ENCODE data around the gene PLEKHG2.
"Not testable (repeated sequence)": the region's sequence is repeated elsewhere in the genome, so short reads cannot be mapped to it uniquely, and the experiment has no call there.

Gene PLEKHG2

GRCh38 chr19:39372047-39372802 is 40.2 kb upstream of the PLEKHG2 start:
- Histone ChIP-seq H3K4me3 (ENCODE audit: insufficient read length, low read depth) (no peak overlapping the region), H3K9me3 (ENCODE audit: insufficient read depth, low read length) (no peaks in the 10 kb centered on the region), H3K4me1 (ENCODE audit: insufficient read depth, insufficient read length) (no peaks in the 10 kb centered on the region), H3K9ac (ENCODE audit: insufficient read length, low read depth) (no peak overlapping the region), H3K36me3 (ENCODE audit: insufficient read depth, insufficient read length, low read length) (peaks cover 85% of the 10 kb centered on the region), H3K27me3 (ENCODE audit: insufficient read depth, insufficient read length) (no peaks in the 10 kb centered on the region)
- no peak for DNase-seq (ENCODE audit: low read depth, low spot score)
- TF ChIP-seq SUZ12 (IDR thresholded peaks at IDR 0.05; ENCODE audit: extremely low read depth, insufficient read depth, insufficient read length), result no peak
- TF ChIP-seq ZNF274 (IDR thresholded peaks at IDR 0.05; ENCODE audit: low read depth, low read length), result no peak
- no peak for TF ChIP-seq YY1 (IDR thresholded peaks at IDR 0.05; ENCODE audit: insufficient read depth, insufficient read length)

GRCh38 chr19:39372941-39373340 is 39.5 kb upstream of the PLEKHG2 start:
- Histone ChIP-seq H3K36me3 (ENCODE audit: insufficient read depth, insufficient read length, low read length) (peaks cover 91% of the 10 kb centered on the region), H3K9ac (ENCODE audit: insufficient read length, low read depth) (no peak overlapping the region), H3K4me3 (ENCODE audit: insufficient read length, low read depth) (no peak overlapping the region), H3K9me3 (ENCODE audit: insufficient read depth, low read length) (no peaks in the 10 kb centered on the region), H3K4me1 (ENCODE audit: insufficient read depth, insufficient read length) (no peaks in the 10 kb centered on the region), H3K27me3 (ENCODE audit: insufficient read depth, insufficient read length) (no peaks in the 10 kb centered on the region)
- DNase-seq (ENCODE audit: low read depth, low spot score), result no peak
- no peak for TF ChIP-seq ZNF274 (IDR thresholded peaks at IDR 0.05; ENCODE audit: low read depth, low read length)
- TF ChIP-seq SUZ12 (IDR thresholded peaks at IDR 0.05; ENCODE audit: extremely low read depth, insufficient read depth, insufficient read length), result no peak
- no peak for TF ChIP-seq YY1 (IDR thresholded peaks at IDR 0.05; ENCODE audit: insufficient read depth, insufficient read length)

- Histone ChIP-seq H3K27me3 (ENCODE audit: insufficient read depth, insufficient read length) (no peaks in the 10 kb centered on the region), H3K9me3 (ENCODE audit: insufficient read depth, low read length) (no peaks in the 10 kb centered on the region), H3K9ac (ENCODE audit: insufficient read length, low read depth) (no peak overlapping the region), H3K36me3 (ENCODE audit: insufficient read depth, insufficient read length, low read length) (peaks cover 90% of the 10 kb centered on the region), H3K4me3 (ENCODE audit: insufficient read length, low read depth) (no peak overlapping the region), H3K4me1 (ENCODE audit: insufficient read depth, insufficient read length) (no peaks in the 10 kb centered on the region)
- no peak for TF ChIP-seq YY1 (IDR thresholded peaks at IDR 0.05; ENCODE audit: insufficient read depth, insufficient read length)
- no peak for TF ChIP-seq ZNF274 (IDR thresholded peaks at IDR 0.05; ENCODE audit: low read depth, low read length)
- no peak for TF ChIP-seq SUZ12 (IDR thresholded peaks at IDR 0.05; ENCODE audit: extremely low read depth, insufficient read depth, insufficient read length)
- DNase-seq (ENCODE audit: low read depth, low spot score), result no peak
These were observed 36.5 kb upstream of the PLEKHG2 start for GRCh38 chr19:39375929-39376328.

GRCh38 chr19:39377373-39378362 is 34.8 kb upstream of the PLEKHG2 start:
- no peak for TF ChIP-seq YY1 (IDR thresholded peaks at IDR 0.05; ENCODE audit: insufficient read depth, insufficient read length)
- TF ChIP-seq SUZ12 (IDR thresholded peaks at IDR 0.05; ENCODE audit: extremely low read depth, insufficient read depth, insufficient read length), result no peak
- no peak for TF ChIP-seq ZNF274 (IDR thresholded peaks at IDR 0.05; ENCODE audit: low read depth, low read length)
- peaks cover 87% of the 10 kb centered on the region for H3K36me3 ChIP-seq (ENCODE audit: insufficient read depth, insufficient read length, low read length)

GRCh38 chr19:39379366-39379765 is 33.1 kb upstream of the PLEKHG2 start:
- not testable (repeated sequence) for H3K4me3 ChIP-seq (ENCODE audit: insufficient read length, low read depth); H3K27me3 ChIP-seq (ENCODE audit: insufficient read depth, insufficient read length); H3K9me3 ChIP-seq (ENCODE audit: insufficient read depth, low read length); H3K4me1 ChIP-seq (ENCODE audit: insufficient read depth, insufficient read length); DNase-seq (ENCODE audit: low read depth, low spot score); H3K9ac ChIP-seq (ENCODE audit: insufficient read length, low read depth)
- peaks cover 89% of the 10 kb centered on the region for H3K36me3 ChIP-seq (ENCODE audit: insufficient read depth, insufficient read length, low read length)

More at GRCh38 chr19:39377373-39378362, 34.8 kb upstream of the PLEKHG2 start:
- no peaks in the 10 kb centered on the region for H3K4me1 ChIP-seq (ENCODE audit: insufficient read depth, insufficient read length)
- H3K27me3 ChIP-seq (ENCODE audit: insufficient read depth, insufficient read length), result no peaks in the 10 kb centered on the region
- no peak for DNase-seq (ENCODE audit: low read depth, low spot score)
- H3K4me3 ChIP-seq (ENCODE audit: insufficient read length, low read depth), result no peak overlapping the region
- no peak overlapping the region for H3K9ac ChIP-seq (ENCODE audit: insufficient read length, low read depth)
- no peaks in the 10 kb centered on the region for H3K9me3 ChIP-seq (ENCODE audit: insufficient read depth, low read length)

GRCh38 chr19:39379865-39380396 is 32.5 kb upstream of the PLEKHG2 start:
- no peak for TF ChIP-seq YY1 (IDR thresholded peaks at IDR 0.05; ENCODE audit: insufficient read depth, insufficient read length)
- TF ChIP-seq ZNF274 (IDR thresholded peaks at IDR 0.05; ENCODE audit: low read depth, low read length), result no peak
- TF ChIP-seq SUZ12 (IDR thresholded peaks at IDR 0.05; ENCODE audit: extremely low read depth, insufficient read depth, insufficient read length), result no peak
- Histone ChIP-seq H3K4me1 (ENCODE audit: insufficient read depth, insufficient read length) (no peaks in the 10 kb centered on the region), H3K9ac (ENCODE audit: insufficient read length, low read depth) (no peak overlapping the region), H3K4me3 (ENCODE audit: insufficient read length, low read depth) (no peak overlapping the region), H3K36me3 (ENCODE audit: insufficient read depth, insufficient read length, low read length) (peaks cover 87% of the 10 kb centered on the region), H3K27me3 (ENCODE audit: insufficient read depth, insufficient read length) (no peaks in the 10 kb centered on the region), H3K9me3 (ENCODE audit: insufficient read depth, low read length) (no peaks in the 10 kb centered on the region)
- DNase-seq (ENCODE audit: low read depth, low spot score), result no peak
